Right renal cortex interstitium (tissue), 3 donors: Measurements from ENCODE around the gene SUFU. TPM values are rescaled to one million over a fixed set of nuclear protein-coding genes. Genes with fewer than 3 reads are reported as not detected.
"Not testable (repeated sequence)": the region's sequence is repeated elsewhere in the genome, so short reads cannot be mapped to it uniquely, and the experiment has no call there.

ENCODE experiments used
- DNase-seq, 3 donors: peaks; one replicate each; pipeline ENCODE4 v3.0.0-alpha.2; 2013; ENCODE audit warnings: low read depth in 3 of 3, low spot score in 2 of 3
- polyA plus RNA-seq, 3 donors: library from polyadenylated mRNA; unstranded; fragments of 120-200 nt; gene quantifications; one replicate each; pipeline ENCODE4 v1.2.1, GENCODE V29; 2013; ENCODE audit not compliant: insufficient read length in 3 of 3

Gene SUFU
- polyA plus RNA-seq, 3 donors = 24.1 to 30.0 (median 27.6) TPM

- no peak for DNase-seq
These were observed 8.0 kb downstream of the SUFU start for GRCh38 chr10:102511583-102512274.

- DNase-seq = no peak
These were observed 10.9 kb downstream of the SUFU start for GRCh38 chr10:102514487-102515311.

GRCh38 chr10:102515724-102516123, 12.0 kb downstream of the SUFU start:
- DNase-seq = no peak

GRCh38 chr10:102517553-102517952, 13.8 kb downstream of the SUFU start:
- no peak for DNase-seq

GRCh38 chr10:102519246-102519825, 15.6 kb downstream of the SUFU start:
- DNase-seq = no peak

GRCh38 chr10:102522874-102523249, 19.1 kb downstream of the SUFU start:
- no peak for DNase-seq

GRCh38 chr10:102523250-102524029, 19.7 kb downstream of the SUFU start:
- no peak for DNase-seq

GRCh38 chr10:102524746-102525145, 21.0 kb downstream of the SUFU start:
- DNase-seq = no peak

GRCh38 chr10:102527546-102527945, 23.8 kb downstream of the SUFU start:
- no peak for DNase-seq

GRCh38 chr10:102534333-102534732, 30.6 kb downstream of the SUFU start:
- DNase-seq = no peak

GRCh38 chr10:102534966-102535365, 31.2 kb downstream of the SUFU start:
- not testable (repeated sequence) for DNase-seq

GRCh38 chr10:102535481-102536147, 31.8 kb downstream of the SUFU start:
- no peak for DNase-seq

- DNase-seq = no peak
These were observed 33.6 kb downstream of the SUFU start for GRCh38 chr10:102537367-102537766.

GRCh38 chr10:102537948-102538347, 34.2 kb downstream of the SUFU start:
- no peak for DNase-seq

- no peak for DNase-seq
These were observed 35.0 kb downstream of the SUFU start for GRCh38 chr10:102538811-102539210.

- DNase-seq = no peak
These were observed 36.3 kb downstream of the SUFU start for GRCh38 chr10:102540023-102540422.

GRCh38 chr10:102542800-102543418, 39.1 kb downstream of the SUFU start:
- DNase-seq = no peak

- no peak for DNase-seq
These were observed 41.6 kb downstream of the SUFU start for GRCh38 chr10:102545265-102545871.

- DNase-seq = no peak
These were observed 42.2 kb downstream of the SUFU start for GRCh38 chr10:102545997-102546396.
